GM23338 (cell line): ENCODE data around the gene KCNJ18. TPM values are rescaled to one million over a fixed set of nuclear protein-coding genes. Genes with fewer than 3 reads are reported as not detected.
"Not testable (repeated sequence)": the region's sequence is repeated elsewhere in the genome, so short reads cannot be mapped to it uniquely, and the experiment has no call there.

Experiments
- ATAC-seq: fragments of 200-7000 bp; cut with Tn5 transposase; 3 replicates; pipeline ENCODE4 v1.9.1; 2020
- DNase-seq: peaks from one replicate; pipeline ENCODE4 v3.0.0-alpha.2; 2015; ENCODE audit warnings: low spot score
- H2AFZ ChIP-seq: fragments of 200-600 bp; sonication (generic); 2 replicates; pipeline ENCODE4 v1.8.0; 2016; ENCODE audit warnings: antibody characterized with exemption, mild to moderate bottlenecking, moderate library complexity
- H3F3A ChIP-seq: fragments of 200-600 bp; sonication (generic); replicated peaks from 2 replicates; pipeline ENCODE4 v1.8.0; 2017; ENCODE audit warnings: antibody characterized with exemption, mixed run types, low read depth
- H3K27ac ChIP-seq: fragments of 200-600 bp; sonication (generic); 2 replicates; pipeline ENCODE4 v1.6.1; 2016; ENCODE audit warnings: low read depth
- H3K27me3 ChIP-seq: fragments of 200-600 bp; sonication (generic); 2 replicates; pipeline ENCODE4 v1.8.0; 2016; ENCODE audit warnings: mild to moderate bottlenecking, mixed run types, moderate library complexity; ENCODE audit not compliant: insufficient read depth
- H3K36me3 ChIP-seq: fragments of 200-600 bp; sonication (generic); 2 replicates; pipeline ENCODE4 v1.8.0; 2016; ENCODE audit warnings: mild to moderate bottlenecking; ENCODE audit not compliant: insufficient read depth
- H3K4me1 ChIP-seq: fragments of 200-600 bp; sonication (generic); 2 replicates; pipeline ENCODE4 v1.8.0; 2016; ENCODE audit warnings: mild to moderate bottlenecking, moderate library complexity; ENCODE audit not compliant: insufficient read depth
- H3K4me2 ChIP-seq: fragments of 200-600 bp; sonication (generic); 2 replicates; pipeline ENCODE4 v1.7.1; 2017; ENCODE audit warnings: mixed run types
- H3K4me3 ChIP-seq: fragments of 200-600 bp; sonication (generic); 2 replicates; pipeline ENCODE4 v1.6.1; 2016; ENCODE audit warnings: mixed run types
- H3K79me2 ChIP-seq: fragments of 200-600 bp; sonication (generic); replicated peaks from 2 replicates; pipeline ENCODE4 v1.8.0; 2017; ENCODE audit warnings: mild to moderate bottlenecking; ENCODE audit not compliant: insufficient read depth
- H3K9me2 ChIP-seq: fragments of 200-600 bp; sonication (generic); 2 replicates; pipeline ENCODE4 v1.8.0; 2017; ENCODE audit not compliant: insufficient read depth
- H4K20me1 ChIP-seq: fragments of 200-600 bp; sonication (generic); replicated peaks from 2 replicates; pipeline ENCODE4 v1.8.0; 2017; ENCODE audit warnings: mild to moderate bottlenecking; ENCODE audit not compliant: insufficient read depth
- H3K27ac Mint-ChIP-seq: 2 replicates; pipeline ENCODE4 v1.8.0; 2020; ENCODE audit warnings: inconsistent platforms, mild to moderate bottlenecking, moderate library complexity, mixed read lengths
- H3K27me3 Mint-ChIP-seq: 3 replicates; pipeline ENCODE4 v1.8.0; 2022; ENCODE audit warnings: low read depth, mild to moderate bottlenecking, moderate library complexity, mixed read lengths, inconsistent platforms; ENCODE audit not compliant: insufficient read depth, poor library complexity
- H3K36me3 Mint-ChIP-seq: 3 replicates; pipeline ENCODE4 v1.8.0; 2021; ENCODE audit warnings: low read depth, mild to moderate bottlenecking, inconsistent platforms, moderate library complexity, mixed read lengths
- H3K4me1 Mint-ChIP-seq: 3 replicates; pipeline ENCODE4 v1.8.0; 2020; ENCODE audit warnings: mild to moderate bottlenecking, inconsistent platforms, mixed read lengths
- H3K4me3 Mint-ChIP-seq: 3 replicates; pipeline ENCODE4 v1.8.0; 2021; ENCODE audit warnings: moderate library complexity, mild to moderate bottlenecking, inconsistent platforms, mixed read lengths
- H3K9me3 Mint-ChIP-seq: 3 replicates; pipeline ENCODE4 v1.8.0; 2020; ENCODE audit warnings: moderate library complexity, mild to moderate bottlenecking, inconsistent platforms, mixed read lengths
- EZH2phosphoT487 ChIP-seq: fragments of 200-600 bp; sonication (generic); IDR thresholded peaks from one replicate; pipeline ENCODE4 v1.8.1; 2018; ENCODE audit warnings: antibody characterized with exemption; ENCODE audit not compliant: unreplicated experiment
- JUNB ChIP-seq: IDR thresholded peaks from one replicate; pipeline ENCODE4 v1.6.1; 2016; ENCODE audit warnings: antibody characterized with exemption; ENCODE audit not compliant: unreplicated experiment
- NANOG ChIP-seq: IDR thresholded peaks from 2 replicates; pipeline ENCODE4 v1.6.1; 2016; ENCODE audit warnings: antibody characterized with exemption, borderline replicate concordance
- STAT1 ChIP-seq: IDR thresholded peaks from one replicate; pipeline ENCODE4 v1.6.1; 2016; ENCODE audit warnings: antibody characterized with exemption; ENCODE audit not compliant: unreplicated experiment
- ZNF114 ChIP-seq: fragments of 250-450 bp; sonication (Bioruptor Pico); IDR thresholded peaks from 2 replicates; pipeline ENCODE4 v1.5.0; 2020; ENCODE audit warnings: mild to moderate bottlenecking, moderate library complexity
- ZNF331 ChIP-seq: fragments of 250-450 bp; sonication (Bioruptor Pico); IDR thresholded peaks from 2 replicates; pipeline ENCODE4 v1.5.0; 2020; ENCODE audit warnings: low read depth, mild to moderate bottlenecking, moderate library complexity
- polyA plus RNA-seq: library from polyadenylated mRNA; unstranded; fragments of >200 nt; fragmentation: Nextera tagmentation; extraction: Ambion mirVana; gene quantifications from 2 replicates; pipeline ENCODE4 v1.2.1, GENCODE V29; 2016
- total RNA-seq: library from RNA; depleted of rRNA; stranded (reverse); fragments of >200 nt; shearing (Covaris generic); gene quantifications from 2 replicates; pipeline ENCODE4 v1.2.3, GENCODE V29; 2014
- TF ChIP-seq, protein P1 (sequence below): IDR thresholded peaks from 2 replicates; pipeline ENCODE4 v1.6.1; 2016; ENCODE audit warnings: antibody characterized with exemption
- TF ChIP-seq, protein P2 (sequence below), 2 experiments: fragments of 200-600 bp in 1 of 2; sonication (generic) in 1 of 2; conservative IDR thresholded peaks; 2 replicates each; pipeline versions ENCODE4 v1.5.1 to v1.6.1; 2016 to 2017; ENCODE audit warnings: antibody characterized with exemption in 2 of 2, low read depth in 2 of 2, mild to moderate bottlenecking in 2 of 2, moderate library complexity in 1 of 2

The KCNJ18 gene
- total and polyA plus RNA-seq, 2 experiments from 2014 or later: not detected

DNA sequence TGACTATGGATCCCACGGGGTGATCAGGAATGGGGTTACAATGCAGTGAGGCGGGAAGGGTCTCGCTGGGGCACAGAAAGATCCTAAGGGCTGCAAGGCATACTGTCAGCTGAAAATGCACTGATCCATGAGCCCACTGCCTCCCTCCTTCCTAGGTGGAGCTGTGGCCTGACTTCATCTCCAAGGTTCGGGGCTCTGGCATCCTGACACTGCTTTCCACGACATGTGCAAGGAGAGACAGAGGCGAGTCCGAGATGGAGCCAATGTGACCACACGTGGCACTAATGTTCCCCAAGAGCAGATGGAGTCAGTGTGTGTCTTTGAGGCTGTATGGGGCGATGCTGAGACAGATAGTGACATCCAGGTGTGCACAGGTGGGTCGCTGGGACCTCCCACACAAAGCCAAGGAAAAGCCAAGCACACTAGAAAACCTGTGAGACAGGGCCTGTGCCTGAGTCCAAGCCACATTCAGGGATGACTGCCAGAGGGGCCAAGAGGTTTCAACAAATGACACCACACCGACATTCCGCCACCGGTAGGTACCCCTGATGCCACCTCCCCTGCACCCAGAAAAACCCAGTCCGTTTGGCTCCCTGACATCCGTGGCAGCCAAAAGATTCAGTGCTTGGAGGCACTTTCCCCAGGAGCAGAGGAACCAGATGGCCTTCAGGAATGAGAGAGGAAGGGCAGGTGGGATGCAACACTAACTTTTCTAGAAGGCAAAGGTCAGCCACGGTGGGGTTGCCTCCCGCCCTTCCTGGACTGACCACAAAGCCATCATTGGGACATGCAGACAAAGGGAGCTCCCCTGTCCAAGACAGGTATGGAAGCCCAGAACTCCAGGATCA lies 17.2 kb upstream of the KCNJ18 start:
- H3K27me3 Mint-ChIP-seq: peaks cover 26% of the 10 kb centered on the region
- not testable (repeated sequence) for H2AFZ ChIP-seq, H3K27ac Mint-ChIP-seq, ATAC-seq, DNase-seq, H3K4me3 Mint-ChIP-seq, H3K4me2 ChIP-seq, H3K27ac ChIP-seq, H3K4me1 Mint-ChIP-seq, H3K79me2 ChIP-seq, H3K27me3 ChIP-seq, H3K4me3 ChIP-seq, H3K36me3 ChIP-seq, H4K20me1 ChIP-seq, H3F3A ChIP-seq, H3K4me1 ChIP-seq, H3K9me2 ChIP-seq
- peaks cover 99% of the 10 kb centered on the region for H3K9me3 Mint-ChIP-seq
- peaks cover 70% of the 10 kb centered on the region for H3K36me3 Mint-ChIP-seq

DNA sequence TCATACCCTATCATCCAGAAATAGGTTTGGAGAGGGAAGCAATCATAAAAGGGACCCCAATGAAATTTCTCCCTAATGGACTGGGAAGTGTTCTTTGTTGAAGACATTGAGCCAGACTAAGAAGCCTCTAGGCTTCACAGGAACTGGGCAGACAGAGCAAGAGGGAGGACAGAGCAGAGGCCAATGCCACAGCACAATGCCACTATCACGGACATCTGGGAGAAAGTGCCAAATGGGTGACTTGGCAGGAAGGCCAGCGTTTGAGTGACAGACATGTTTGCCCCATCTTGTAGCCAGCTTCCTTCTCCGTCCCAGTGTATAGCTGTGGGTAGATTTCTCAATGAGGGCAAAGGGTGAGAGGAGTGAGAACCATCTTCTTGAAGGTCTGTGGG lies 16.6 kb upstream of the KCNJ18 start:
- H3K27me3 ChIP-seq, H3K4me1 ChIP-seq, H3K4me3 Mint-ChIP-seq, H3K4me2 ChIP-seq, H3K27ac Mint-ChIP-seq, H3K36me3 ChIP-seq, H3F3A ChIP-seq, H3K9me2 ChIP-seq, H4K20me1 ChIP-seq, H3K27ac ChIP-seq, H2AFZ ChIP-seq, DNase-seq, H3K4me3 ChIP-seq, ATAC-seq, H3K79me2 ChIP-seq, H3K4me1 Mint-ChIP-seq: not testable (repeated sequence)
- H3K36me3 Mint-ChIP-seq: peaks cover 70% of the 10 kb centered on the region
- peaks cover 99% of the 10 kb centered on the region for H3K9me3 Mint-ChIP-seq
- H3K27me3 Mint-ChIP-seq: peaks cover 31% of the 10 kb centered on the region

DNA sequence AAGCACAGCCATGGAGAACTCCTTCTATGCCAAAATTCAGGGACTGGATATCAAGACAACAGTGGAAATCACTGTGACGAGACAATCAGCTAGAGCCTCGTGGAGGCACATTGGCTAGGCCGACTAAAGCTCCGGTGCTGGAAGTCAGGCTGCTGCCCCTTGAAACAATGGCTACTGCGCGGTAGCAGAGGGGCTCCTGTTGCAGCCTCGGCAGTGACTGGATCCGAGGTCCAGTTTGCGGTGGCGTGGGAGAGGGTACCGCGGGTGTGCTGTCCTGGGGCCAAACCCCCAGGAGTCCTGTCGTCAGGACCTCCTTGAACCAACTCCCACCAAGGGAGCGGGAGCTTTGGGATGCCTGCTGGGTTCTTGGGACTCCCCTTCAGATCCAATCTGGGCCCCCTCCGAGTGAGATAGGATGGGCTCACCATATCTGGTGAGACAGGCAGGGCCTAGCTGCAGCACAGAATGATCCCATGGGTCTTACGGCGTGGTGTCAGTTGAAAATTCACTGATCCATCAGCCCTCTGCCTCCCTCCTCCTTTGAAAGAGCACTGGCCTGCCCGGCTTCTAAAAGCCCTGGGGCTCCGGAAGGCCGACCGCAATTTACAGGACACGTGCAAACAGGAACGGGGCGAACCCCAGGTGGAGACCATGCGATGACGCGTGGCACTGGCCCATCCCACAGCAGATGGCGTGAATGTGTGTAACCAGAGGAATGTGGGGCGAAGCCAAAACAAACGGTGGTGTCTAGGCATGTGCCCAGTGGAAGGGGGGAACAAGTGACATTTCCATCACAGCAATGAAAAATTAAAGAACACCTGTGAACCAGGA lies 15.8 kb upstream of the KCNJ18 start:
- Histone ChIP-seq H3K27ac (no peak overlapping the region), H3K36me3 (no peaks in the 10 kb centered on the region), H3F3A (no peaks in the 10 kb centered on the region), H3K9me2 (no peaks in the 10 kb centered on the region), H3K79me2 (no peaks in the 10 kb centered on the region), H3K27me3 (no peaks in the 10 kb centered on the region), H3K4me2 (no peak overlapping the region), H3K4me1 (no peaks in the 10 kb centered on the region), H4K20me1 (no peaks in the 10 kb centered on the region), H3K4me3 (no peak overlapping the region), H2AFZ (no peak overlapping the region)
- DNase-seq (no peak), ATAC-seq (no peak)
- Mint-ChIP-seq H3K4me1 (no peaks in the 10 kb centered on the region; the same call in 2 of the 3 replicates), H3K27me3 (peaks cover 30% of the 10 kb centered on the region), H3K4me3 (no peak overlapping the region), H3K36me3 (peaks cover 67% of the 10 kb centered on the region), H3K9me3 (peaks cover 99% of the 10 kb centered on the region), H3K27ac (no peak overlapping the region)
- TF ChIP-seq, protein P1, sequence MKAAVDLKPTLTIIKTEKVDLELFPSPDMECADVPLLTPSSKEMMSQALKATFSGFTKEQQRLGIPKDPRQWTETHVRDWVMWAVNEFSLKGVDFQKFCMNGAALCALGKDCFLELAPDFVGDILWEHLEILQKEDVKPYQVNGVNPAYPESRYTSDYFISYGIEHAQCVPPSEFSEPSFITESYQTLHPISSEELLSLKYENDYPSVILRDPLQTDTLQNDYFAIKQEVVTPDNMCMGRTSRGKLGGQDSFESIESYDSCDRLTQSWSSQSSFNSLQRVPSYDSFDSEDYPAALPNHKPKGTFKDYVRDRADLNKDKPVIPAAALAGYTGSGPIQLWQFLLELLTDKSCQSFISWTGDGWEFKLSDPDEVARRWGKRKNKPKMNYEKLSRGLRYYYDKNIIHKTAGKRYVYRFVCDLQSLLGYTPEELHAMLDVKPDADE: no peak
- TF ChIP-seq JUNB (no peak), STAT1 (no peak), NANOG (no peak), ZNF331 (no peak), ZNF114 (CRISPR knock-in tag) (no peak), EZH2phosphoT487 (no peak)
- TF ChIP-seq, protein P2, sequence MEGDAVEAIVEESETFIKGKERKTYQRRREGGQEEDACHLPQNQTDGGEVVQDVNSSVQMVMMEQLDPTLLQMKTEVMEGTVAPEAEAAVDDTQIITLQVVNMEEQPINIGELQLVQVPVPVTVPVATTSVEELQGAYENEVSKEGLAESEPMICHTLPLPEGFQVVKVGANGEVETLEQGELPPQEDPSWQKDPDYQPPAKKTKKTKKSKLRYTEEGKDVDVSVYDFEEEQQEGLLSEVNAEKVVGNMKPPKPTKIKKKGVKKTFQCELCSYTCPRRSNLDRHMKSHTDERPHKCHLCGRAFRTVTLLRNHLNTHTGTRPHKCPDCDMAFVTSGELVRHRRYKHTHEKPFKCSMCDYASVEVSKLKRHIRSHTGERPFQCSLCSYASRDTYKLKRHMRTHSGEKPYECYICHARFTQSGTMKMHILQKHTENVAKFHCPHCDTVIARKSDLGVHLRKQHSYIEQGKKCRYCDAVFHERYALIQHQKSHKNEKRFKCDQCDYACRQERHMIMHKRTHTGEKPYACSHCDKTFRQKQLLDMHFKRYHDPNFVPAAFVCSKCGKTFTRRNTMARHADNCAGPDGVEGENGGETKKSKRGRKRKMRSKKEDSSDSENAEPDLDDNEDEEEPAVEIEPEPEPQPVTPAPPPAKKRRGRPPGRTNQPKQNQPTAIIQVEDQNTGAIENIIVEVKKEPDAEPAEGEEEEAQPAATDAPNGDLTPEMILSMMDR (conservative IDR thresholded peaks at IDR 0.05; ENCODE audit: low read depth in 2 of 2): no peak
